Astrocyte of the cerebellum (primary cell): ENCODE measurements around the gene RYR2.

Experiments used
- DNase-seq: peaks from one replicate; pipeline ENCODE4 v3.0.0-alpha.2; 2011; ENCODE audit warnings: low read depth
- H3K4me3 ChIP-seq: 2 replicates; pipeline ENCODE4 v1.5.1; 2011; ENCODE audit warnings: mild to moderate bottlenecking, low read depth, low read length, moderate library complexity
- CTCF ChIP-seq: IDR thresholded peaks from 2 replicates; pipeline ENCODE4 v1.5.1; 2012; ENCODE audit warnings: low read length, low read depth, moderate library complexity, mild to moderate bottlenecking; ENCODE audit errors: missing control alignments
- in situ Hi-C: cut with HindIII; loops from 2 replicates; pipeline ENCODE4 v1.10.0; 2017; ENCODE audit warnings: low sequenced_read_pairs

The RYR2 gene

GRCh38 chr1:237794071-237794470 is 752.1 kb downstream of the RYR2 start:
- no peak for DNase-seq
- no peak overlapping the region for H3K4me3 ChIP-seq
- no peak for TF ChIP-seq CTCF
- in situ Hi-C loops: no loop called here

- H3K4me3 ChIP-seq: no peak overlapping the region
- no peak for TF ChIP-seq CTCF
- no peak for DNase-seq
- in situ Hi-C loops: no loop called here
These were observed 753.6 kb downstream of the RYR2 start for GRCh38 chr1:237795558-237795957.

DNA sequence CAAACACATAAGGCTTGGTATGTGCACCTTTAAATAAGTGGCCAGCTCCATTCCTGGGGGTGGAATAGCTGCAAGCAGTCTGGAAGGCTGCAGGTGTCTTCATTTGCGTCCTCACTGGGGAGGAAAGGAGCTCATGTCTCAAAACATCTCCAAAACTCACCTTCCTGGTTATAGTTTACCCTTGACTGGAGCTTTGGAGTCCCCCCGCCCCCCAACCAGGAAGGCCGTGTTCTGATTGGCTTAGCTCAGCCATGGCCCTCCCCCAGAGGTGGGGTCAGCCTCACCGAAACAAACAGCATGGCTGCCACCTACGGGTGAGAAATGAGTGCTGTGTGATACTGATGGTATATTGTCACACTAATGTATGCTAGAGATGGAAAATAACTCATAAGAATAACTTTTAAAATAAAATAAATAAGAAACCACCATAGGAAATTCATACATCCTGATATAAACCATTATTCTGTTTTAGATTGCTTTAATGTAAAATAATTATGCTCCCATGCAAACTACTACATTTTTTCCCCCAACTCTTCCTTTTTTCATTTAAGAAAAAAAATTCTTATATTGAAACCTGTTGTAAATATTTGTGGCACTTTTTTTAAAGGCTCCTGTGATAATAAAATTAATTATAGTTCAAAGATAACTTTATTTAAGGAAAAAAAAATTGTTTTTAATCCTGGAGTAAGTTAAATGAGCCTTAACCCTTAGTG is 757.9 kb downstream of the RYR2 start:
- no peak for DNase-seq
- in situ Hi-C loops: no loop called here
- no peak for TF ChIP-seq CTCF
- no peak overlapping the region for H3K4me3 ChIP-seq

DNA sequence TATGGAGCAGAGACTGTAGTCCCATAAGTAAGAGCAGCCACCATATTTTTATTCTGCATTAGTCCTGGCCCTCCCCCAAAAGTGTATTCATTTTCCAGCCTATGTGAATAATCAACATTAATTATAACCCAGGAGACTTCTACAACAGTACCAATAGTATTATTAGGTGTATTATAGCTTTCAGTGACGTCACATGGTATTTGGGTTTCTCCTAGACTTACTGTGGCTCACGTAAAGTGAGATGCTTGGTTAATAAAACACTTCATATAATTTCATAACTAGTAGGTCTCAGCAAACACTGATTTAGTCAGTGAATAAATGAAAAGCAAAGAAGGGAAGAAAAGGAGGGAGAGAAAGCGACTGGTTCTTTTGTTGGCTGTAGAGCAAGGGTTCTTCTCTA is 762.5 kb downstream of the RYR2 start:
- no peak for DNase-seq
- in situ Hi-C loops: no loop called here
- TF ChIP-seq CTCF: no peak

GRCh38 chr1:237809099-237809498 is 767.1 kb downstream of the RYR2 start:
- no peak for DNase-seq
- in situ Hi-C loops: no loop called here
- no peak for TF ChIP-seq CTCF
- no peak overlapping the region for H3K4me3 ChIP-seq

More for the DNA sequence above, 762.5 kb downstream of the RYR2 start:
- no peak overlapping the region for H3K4me3 ChIP-seq

DNA sequence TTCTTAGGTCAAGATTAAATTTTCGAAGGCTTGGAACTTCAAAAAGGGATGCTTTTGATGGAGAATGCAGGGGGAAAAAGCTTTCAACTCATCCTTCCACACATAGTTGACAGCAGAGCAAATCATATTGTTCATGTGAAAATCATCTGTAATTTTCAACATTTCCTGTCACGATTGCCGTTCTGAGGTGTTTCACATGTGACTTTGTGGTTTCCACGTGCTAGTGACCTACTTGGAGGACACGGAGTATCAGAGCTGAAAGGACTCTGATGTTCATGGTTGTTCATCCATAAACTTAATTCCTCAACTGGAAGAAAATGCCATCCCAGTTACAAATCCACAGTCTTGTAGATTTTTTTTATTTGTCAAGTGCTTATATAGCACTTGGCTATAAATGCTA is 769.6 kb downstream of the RYR2 start:
- TF ChIP-seq CTCF: no peak
- in situ Hi-C loops: no loop called here
- DNase-seq: no peak
- no peak overlapping the region for H3K4me3 ChIP-seq
